Breast epithelium (tissue), 4 donors: ENCODE measurements around the gene RFC4. TPM values are rescaled to one million over a fixed set of nuclear protein-coding genes. Genes with fewer than 3 reads are reported as not detected.
A peak's percentile ranks its signal among the peaks of the same experiment; 100 is the strongest.

Source experiments
- DNase-seq, 2 donors: peaks; one replicate each; pipeline ENCODE4 v3.0.0-alpha.2; 2019; ENCODE audit warnings: low spot score in 2 of 2
- H3K27ac ChIP-seq, 2 donors: fragments of 200-600 bp; sonication (generic) in 1 of 2; one replicate each; pipeline ENCODE4 v1.5.1; 2016 to 2019; ENCODE audit warnings: mild to moderate bottlenecking in 1 of 2
- H3K27me3 ChIP-seq, 2 donors: fragments of 200-600 bp; sonication (generic) in 1 of 2; one replicate each; pipeline versions ENCODE4 v1.5.1 to v1.6.0; 2017 to 2019; ENCODE audit warnings: control low read depth in 1 of 2, mild to moderate bottlenecking in 1 of 2
- H3K36me3 ChIP-seq: fragments of 200-600 bp; one replicate; pipeline ENCODE4 v1.5.1; 2019
- H3K4me1 ChIP-seq, 2 donors: fragments of 200-600 bp; sonication (generic); one replicate each; pipeline ENCODE4 v1.5.1; 2016 to 2019; ENCODE audit warnings: control low read depth in 1 of 2
- H3K4me3 ChIP-seq, 3 donors: fragments of 200-600 bp; sonication (generic); 1 replicate in 2 of 3; 2 replicates in 1 of 3; pipeline ENCODE4 v1.5.1; 2016 to 2019; ENCODE audit warnings: mild to moderate bottlenecking in 3 of 3, moderate library complexity in 2 of 3
- H3K9me3 ChIP-seq, 2 donors: fragments of 200-600 bp; sonication (generic) in 1 of 2; one replicate each; pipeline ENCODE4 v1.5.1; 2016 to 2019; ENCODE audit warnings: control low read depth in 1 of 2
- CTCF ChIP-seq, 3 donors: fragments of 450-650 bp; IDR thresholded peaks; one replicate each; pipeline ENCODE4 v1.5.1; 2016 to 2017; ENCODE audit warnings: antibody characterized with exemption in 3 of 3, mild to moderate bottlenecking in 3 of 3, moderate library complexity in 3 of 3
- POLR2A ChIP-seq: fragments of 450-650 bp; IDR thresholded peaks from one replicate; pipeline ENCODE4 v1.6.1; 2016; ENCODE audit warnings: antibody characterized with exemption, mild to moderate bottlenecking, moderate library complexity
- POLR2AphosphoS5 ChIP-seq, 3 donors: sonication (generic); formaldehyde crosslinking; IDR thresholded peaks; one replicate each; pipeline ENCODE4 v1.6.1; 2017; ENCODE audit warnings: antibody characterized with exemption in 3 of 3
- intact Hi-C: fragments of 100-400 bp; cut with DNase I; formaldehyde crosslinking; loops from one replicate; pipeline ENCODE4 v1.15.1; 2023; ENCODE audit warnings: low total_unique reads
- total RNA-seq, 3 donors: library from RNA; depleted of rRNA; stranded (reverse); fragments of >200 nt; gene quantifications; one replicate each; pipeline ENCODE4 v1.1.0, GENCODE V29; 2016

The RFC4 gene
- total RNA-seq, 3 donors from 2014 or later, result 8.5 to 14.5 (median 10.8) TPM

GRCh38 chr3:186790261-186790981 is 15.9 kb downstream of the RFC4 start:
- no peaks in the 10 kb centered on the region for H3K9me3 ChIP-seq
- no peaks in the 10 kb centered on the region for H3K27me3 ChIP-seq
- H3K27ac ChIP-seq, result no peak overlapping the region
- peaks cover 4 to 10% of the 10 kb centered on the region in 2 donors for H3K4me1 ChIP-seq
- intact Hi-C loops, result no loop called here
- H3K4me3 ChIP-seq, result no peak overlapping the region
- no peak for DNase-seq
- peaks cover 15% of the 10 kb centered on the region for H3K36me3 ChIP-seq
- no peak for TF ChIP-seq CTCF (IDR thresholded peaks at IDR 0.05)
- no peak for TF ChIP-seq POLR2AphosphoS5 (IDR thresholded peaks at IDR 0.05)
- no peak for TF ChIP-seq POLR2A

DNA sequence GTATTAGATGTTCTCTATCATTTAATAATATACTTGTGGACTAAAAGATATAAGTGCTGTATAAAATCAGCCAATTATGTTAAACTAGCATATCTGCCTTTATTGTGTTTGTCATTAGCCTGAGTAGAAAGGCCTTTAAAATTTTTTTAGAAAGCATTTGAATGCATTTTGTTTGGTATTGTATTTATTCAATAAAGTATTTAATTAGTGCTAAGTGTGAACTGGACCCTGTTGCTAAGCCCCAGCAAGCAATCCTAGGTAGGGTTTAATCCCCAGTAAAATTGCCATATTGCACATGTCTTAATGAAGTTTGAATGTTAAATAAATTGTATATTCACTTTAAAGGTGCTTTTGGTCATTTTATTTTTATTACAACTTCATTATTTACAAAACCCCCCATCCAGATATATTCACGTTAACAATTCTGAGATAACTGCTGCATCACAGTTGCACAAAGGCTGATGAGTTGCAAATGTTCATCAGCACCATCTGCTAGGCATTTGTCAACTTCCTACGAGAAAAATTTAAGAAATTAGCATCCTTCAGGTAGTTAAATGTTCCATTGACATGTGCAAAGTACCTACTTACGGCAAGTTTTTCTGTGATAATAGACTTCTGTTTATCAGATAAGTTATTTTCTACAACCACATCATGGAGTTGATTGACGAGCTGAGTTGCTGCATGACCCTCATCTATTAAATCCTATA is 16.6 kb downstream of the RFC4 start:
- H3K36me3 ChIP-seq, result peaks cover 15% of the 10 kb centered on the region
- intact Hi-C loops, result no loop called here
- no peak for DNase-seq
- no peak overlapping the region for H3K27ac ChIP-seq
- no peak for TF ChIP-seq POLR2AphosphoS5 (IDR thresholded peaks at IDR 0.05)
- H3K4me3 ChIP-seq, result no peak overlapping the region
- peaks cover 7 to 12% of the 10 kb centered on the region in 2 donors for H3K4me1 ChIP-seq
- no peaks in the 10 kb centered on the region for H3K9me3 ChIP-seq
- no peaks in the 10 kb centered on the region for H3K27me3 ChIP-seq

- H3K4me3 ChIP-seq, result no peak overlapping the region
- H3K9me3 ChIP-seq, result no peaks in the 10 kb centered on the region
- no peak for DNase-seq
- H3K27ac ChIP-seq, result no peak overlapping the region
- H3K36me3 ChIP-seq, result peaks cover 15% of the 10 kb centered on the region
- H3K27me3 ChIP-seq, result no peaks in the 10 kb centered on the region
- H3K4me1 ChIP-seq, result peaks cover 7 to 12% of the 10 kb centered on the region in 2 donors
- intact Hi-C loops, result no loop called here
- TF ChIP-seq POLR2AphosphoS5 (IDR thresholded peaks at IDR 0.05) (no peak), CTCF (IDR thresholded peaks at IDR 0.05) (no peak), POLR2A (no peak)
Observed at GRCh38 chr3:186788482-186789370, 17.6 kb downstream of the RFC4 start.

GRCh38 chr3:186787642-186788481 is 18.4 kb downstream of the RFC4 start:
- TF ChIP-seq POLR2AphosphoS5 (IDR thresholded peaks at IDR 0.05) (no peak), CTCF (IDR thresholded peaks at IDR 0.05) (no peak), POLR2A (no peak)
- Histone ChIP-seq H3K27me3 (no peaks in the 10 kb centered on the region), H3K4me1 (peaks cover 7 to 12% of the 10 kb centered on the region in 2 donors), H3K27ac (no peak overlapping the region), H3K4me3 (peak overlapping the region in 1 of 3 donors; percentile 94), H3K9me3 (no peaks in the 10 kb centered on the region), H3K36me3 (peaks cover 15% of the 10 kb centered on the region)
- intact Hi-C loops, result no loop called here
- no peak for DNase-seq

DNA sequence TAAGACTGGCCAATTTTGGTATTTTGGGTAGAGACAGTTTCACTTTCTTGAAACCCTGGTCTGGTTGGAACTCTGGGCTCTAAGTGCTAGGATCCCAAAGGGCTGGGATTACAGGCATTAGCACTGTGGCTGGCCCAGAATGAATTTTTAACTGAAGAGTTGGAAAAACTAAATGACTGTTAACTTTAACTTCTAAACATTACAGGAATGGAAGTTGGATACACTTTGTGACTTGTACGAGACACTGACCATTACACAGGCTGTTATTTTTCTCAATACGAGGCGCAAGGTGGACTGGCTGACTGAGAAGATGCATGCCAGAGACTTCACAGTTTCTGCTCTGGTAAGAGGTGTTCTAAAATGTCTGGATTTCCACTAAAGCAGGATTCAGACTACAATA is 19.4 kb downstream of the RFC4 start:
- intact Hi-C loops, result no loop called here
- H3K4me3 ChIP-seq, result peak overlapping the region in 1 of 3 donors; percentile 94
- H3K4me1 ChIP-seq, result peaks cover 7 to 12% of the 10 kb centered on the region in 2 donors
- H3K9me3 ChIP-seq, result no peaks in the 10 kb centered on the region
- TF ChIP-seq POLR2A (no peak), POLR2AphosphoS5 (IDR thresholded peaks at IDR 0.05) (no peak), CTCF (IDR thresholded peaks at IDR 0.05) (no peak)
- no peaks in the 10 kb centered on the region for H3K27me3 ChIP-seq
- peak overlapping the region in 1 of 2 donors; percentile 9 for H3K27ac ChIP-seq
- H3K36me3 ChIP-seq, result peaks cover 15% of the 10 kb centered on the region
- DNase-seq, result no peak
